Heart left ventricle (tissue), 13 donors: Measurements from ENCODE around the gene PRSS23.

Source experiments
- CTCF ChIP-seq, 12 donors: fragments of 200-600 bp; sonication (generic) in 4 of 12; IDR thresholded peaks; one replicate each; pipeline versions ENCODE4 v1.5.0 to v1.8.0; 2018 to 2022; ENCODE audit warnings: antibody characterized with exemption in 12 of 12, mild to moderate bottlenecking in 5 of 12
- POLR2A ChIP-seq, 2 donors: fragments of 450-650 bp; IDR thresholded peaks; one replicate each; pipeline ENCODE4 v1.6.1; 2017; ENCODE audit warnings: antibody characterized with exemption in 2 of 2, mild to moderate bottlenecking in 2 of 2, moderate library complexity in 2 of 2
- donor health status: ischemic (EF 13 %, LVEDD 7.1; RV severe dilation, severe dysfunction).
- donor health status: DM: no; HTN: yes; CAD: no.
- donor health status: DM: no; HTN: no; CAD: no.
- donor health status: ischemic (EF 25% LVEDD 6.9; RV normal size, moderate dysfunction).
- donor health status: ischemic (EF 25% LVEDD 5.7; RV mildly dilated, moderate dysfunction).
- donor health status: ischemic (EF 35%, LVEDD 5.7; RV mildly dilated, moderate dysfunction).
- donor health status: nonischemic (EF 11% LVEDD 7.7; RV severe dilation, severe dysfunction).
- donor health status: DM: yes; HTN: yes; CAD: no.
- donor health status: PGD.
- donor health status: ischemic (EF 29% LVEDD 5.4; RV normal size, mild dysfunction).
- donor health status: nonischemic (EF 23%, LVEDD 6.1; RV moderate dilation, normal function).

DNA sequence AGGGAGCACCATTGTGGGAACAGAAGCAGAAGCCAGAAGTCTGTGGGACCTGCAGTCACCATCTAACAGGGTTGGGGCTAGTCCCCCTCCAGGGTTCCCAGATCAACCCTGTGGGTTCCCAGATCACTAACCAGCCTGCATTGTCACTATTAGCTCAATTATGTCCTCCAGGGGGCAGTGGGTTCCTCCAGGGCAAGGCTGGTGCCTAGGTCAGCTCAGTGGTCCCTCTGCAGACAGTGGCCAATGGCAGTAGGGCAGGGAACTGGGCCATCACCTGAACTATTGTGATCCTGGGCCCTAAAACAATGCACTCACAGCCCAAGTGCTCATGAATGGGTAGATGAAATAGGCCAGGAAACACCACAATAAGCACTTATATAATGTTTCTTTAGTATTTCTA is 18.8 kb upstream of the PRSS23 start:
- TF ChIP-seq POLR2A (IDR thresholded peaks at IDR 0.05) (no peak), CTCF (IDR thresholded peaks at IDR 0.05) (no peak)
